HG02623 (cell line): ENCODE data around the gene LRRIQ1.
"Not testable (repeated sequence)": the region's sequence is repeated elsewhere in the genome, so short reads cannot be mapped to it uniquely, and the experiment has no call there.

ENCODE experiments used
- ATAC-seq: cut with Tn5 transposase; IDR thresholded peaks from one replicate; pipeline ENCODE4 v1.9.1; 2021; ENCODE audit warnings: moderate library complexity; ENCODE audit not compliant: unreplicated experiment

The LRRIQ1 gene, protein sequence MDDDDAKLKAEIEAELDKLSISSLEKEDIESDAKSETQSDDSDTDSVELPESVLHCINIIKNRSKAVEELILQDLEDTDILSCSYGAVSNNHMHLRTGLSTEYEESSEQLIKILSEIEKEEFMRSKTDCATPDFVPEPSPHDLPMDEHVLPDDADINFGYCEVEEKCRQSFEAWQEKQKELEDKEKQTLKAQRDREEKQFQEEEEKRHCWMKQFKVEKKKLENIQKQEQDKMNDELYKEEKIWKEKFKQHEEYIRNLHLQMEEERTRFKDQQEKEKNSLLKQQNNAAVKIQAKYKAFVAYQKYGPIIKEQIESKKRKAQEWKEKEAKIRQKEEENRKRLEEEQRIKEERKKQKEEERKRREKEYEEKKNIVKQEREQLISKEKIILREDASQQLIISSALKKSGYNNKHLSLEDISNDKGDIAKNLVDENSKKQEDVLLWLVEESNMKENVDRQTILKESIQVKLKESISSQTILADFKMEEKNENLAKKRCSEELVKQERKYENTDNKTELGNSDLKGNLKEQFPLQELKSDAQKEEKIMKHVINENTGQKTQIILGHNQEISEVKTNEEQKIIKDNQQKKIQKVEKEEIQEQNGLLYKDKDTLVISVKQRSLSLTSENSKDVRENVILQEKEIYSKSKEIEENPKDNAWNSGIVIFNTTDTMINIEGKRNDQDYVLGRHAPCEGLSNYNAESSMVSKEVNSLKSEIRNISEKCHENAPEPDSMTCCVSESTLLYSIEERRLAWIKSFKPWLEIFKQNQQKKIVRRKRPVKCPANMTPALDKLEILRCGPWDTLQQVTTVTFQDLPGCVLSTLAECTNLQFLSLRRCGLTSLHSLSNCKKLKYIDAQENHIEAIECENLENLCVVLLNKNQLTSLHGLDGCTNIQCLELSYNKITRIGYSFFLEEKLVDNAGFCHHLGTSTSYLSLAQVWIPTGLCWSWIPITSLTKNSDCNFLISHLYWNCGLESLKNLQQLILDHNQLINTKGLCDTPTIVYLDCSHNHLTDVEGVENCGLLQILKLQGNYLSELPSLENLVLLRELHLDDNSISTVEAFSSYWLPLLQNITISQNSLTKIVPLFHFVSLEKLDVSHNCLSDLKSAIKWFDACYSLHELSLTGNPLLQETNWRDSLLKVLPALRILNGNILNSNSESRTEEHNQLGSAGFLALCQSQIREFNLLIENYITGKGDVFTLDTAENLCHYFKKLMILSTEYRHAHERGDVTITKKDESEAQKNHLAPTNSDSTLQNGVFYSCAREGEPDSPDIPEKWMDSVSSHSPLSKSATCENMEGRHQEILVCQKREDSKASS (N-terminal part only)

DNA sequence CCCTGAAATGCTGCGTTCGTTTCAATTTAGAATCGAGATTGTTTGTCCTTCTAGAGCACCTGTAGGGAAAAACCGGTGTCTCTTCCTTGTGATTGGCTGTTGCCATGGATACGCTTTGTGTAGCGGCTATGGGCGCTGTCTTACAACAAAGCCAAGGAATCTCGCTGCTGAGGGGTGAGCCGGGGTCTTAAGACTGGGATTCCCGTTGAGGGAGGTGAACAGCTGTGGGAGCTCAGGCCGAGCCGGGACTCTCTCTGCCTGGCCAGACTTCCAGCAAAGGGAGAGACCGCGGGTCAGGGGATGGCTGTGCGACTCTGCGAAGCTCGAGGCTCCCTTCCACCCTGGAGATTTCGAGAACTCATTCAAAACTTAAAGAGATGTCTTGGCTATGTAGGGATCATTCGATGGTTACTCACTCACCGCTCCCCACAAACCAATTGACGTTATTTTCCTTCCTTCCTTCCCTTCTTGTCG lies at the start of gene LRRIQ1, which contains the start of gene TSPAN19:
TSS of gene LRRIQ1 (plus strand) at position 118 of the 474 bp plus-strand sequence. CDS start 1,826 bp downstream, outside the sequence.
TSS of gene TSPAN19 (minus strand) at position 44 of the 474 bp plus-strand sequence. CDS start 6,331 bp downstream, outside the sequence.
- peak; percentile 99 for ATAC-seq

DNA sequence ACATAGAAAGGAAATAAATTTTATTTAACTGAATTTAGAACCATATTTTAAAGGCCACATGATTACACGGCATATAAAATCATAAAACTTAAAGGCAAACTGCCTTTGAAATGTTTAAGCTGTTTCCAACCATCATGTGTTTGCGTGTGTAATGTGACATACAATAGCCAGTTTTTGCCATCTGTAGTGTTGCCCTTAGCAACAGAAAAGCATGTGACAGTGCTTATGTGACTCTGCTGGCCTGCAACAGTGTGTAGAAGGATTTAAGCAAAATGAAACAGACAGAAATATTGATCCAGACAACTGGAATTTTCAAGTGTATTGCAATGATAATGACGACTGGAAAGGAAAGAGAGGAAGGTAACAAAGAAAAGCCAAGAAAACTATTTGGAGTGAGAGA lies 49.6 kb upstream of the LRRIQ1 start:
- no peak for ATAC-seq

DNA sequence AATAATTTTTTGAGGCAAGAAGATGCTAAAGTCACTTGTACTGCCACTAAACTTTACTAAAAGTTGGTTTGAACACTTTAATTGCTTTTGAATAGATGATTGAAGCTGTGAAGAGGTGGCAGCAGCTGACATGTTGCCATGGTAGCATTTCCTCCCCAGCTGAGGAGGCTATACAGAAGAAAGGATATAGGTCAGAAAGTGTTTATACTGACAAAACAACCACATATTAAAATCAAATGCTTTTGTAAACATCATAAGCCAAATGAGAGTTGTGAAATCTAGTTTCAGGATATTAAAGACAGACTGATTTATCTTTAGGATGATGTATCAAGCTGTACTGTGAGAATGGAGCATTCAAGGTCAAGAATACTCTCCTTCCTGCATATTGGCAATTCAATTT lies 41.7 kb upstream of the LRRIQ1 start:
- no peak for ATAC-seq

DNA sequence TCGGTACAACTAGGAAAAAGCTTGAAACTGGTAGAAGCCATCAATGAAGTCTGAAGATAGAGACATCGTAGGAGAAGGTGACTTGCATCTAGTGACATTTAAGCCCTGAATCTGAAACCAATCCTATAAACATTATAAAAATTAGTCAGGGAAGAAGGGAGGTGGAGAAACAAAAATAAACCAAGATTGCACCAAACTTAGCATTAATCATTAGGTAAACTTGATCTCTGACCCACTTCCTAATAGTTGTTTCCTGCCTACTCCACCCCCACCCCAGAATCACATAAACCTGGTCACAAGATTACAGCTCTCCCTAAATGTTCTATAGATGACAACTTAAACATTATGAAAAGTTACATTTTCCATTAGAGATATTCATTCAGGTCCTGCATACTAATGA lies 40.5 kb upstream of the LRRIQ1 start:
- ATAC-seq: no peak

DNA sequence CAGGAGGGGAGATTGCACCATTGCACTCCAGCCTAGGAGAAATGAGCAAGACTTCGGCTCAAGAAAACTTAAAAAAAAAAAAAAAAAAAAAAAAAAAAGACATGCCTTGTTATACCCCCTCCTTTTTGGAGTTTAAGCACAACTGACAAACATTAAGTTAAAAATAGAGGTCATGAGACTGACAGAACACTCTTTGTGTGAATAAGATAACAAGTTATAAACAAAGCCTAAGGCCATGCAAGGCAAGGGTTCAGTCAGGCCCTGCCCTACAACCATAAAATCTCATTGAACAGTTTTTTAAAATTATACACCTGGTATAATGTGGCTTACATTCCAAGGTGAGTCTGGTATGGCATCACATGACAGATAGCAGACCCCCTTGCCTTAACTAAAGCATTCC lies 39.4 kb upstream of the LRRIQ1 start:
- ATAC-seq: no peak

DNA sequence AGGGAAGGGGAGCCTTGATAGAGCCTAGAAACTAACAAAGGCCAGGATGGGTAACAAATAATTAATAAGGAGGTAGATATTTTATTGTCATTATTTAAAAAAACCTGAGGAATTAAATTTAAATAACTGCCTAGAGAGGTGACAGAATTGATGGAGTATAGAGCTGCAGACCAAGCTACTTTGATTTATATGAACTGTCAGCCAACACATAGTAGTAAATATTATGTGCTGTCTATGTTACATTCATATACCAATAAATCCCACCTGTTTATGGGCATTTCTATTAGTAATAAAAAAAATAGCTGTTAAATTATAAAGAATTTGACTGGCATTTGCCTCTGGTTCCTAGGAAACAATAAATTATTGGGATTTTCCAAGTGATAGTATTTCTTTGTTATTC lies 37.8 kb upstream of the LRRIQ1 start:
- no peak for ATAC-seq

DNA sequence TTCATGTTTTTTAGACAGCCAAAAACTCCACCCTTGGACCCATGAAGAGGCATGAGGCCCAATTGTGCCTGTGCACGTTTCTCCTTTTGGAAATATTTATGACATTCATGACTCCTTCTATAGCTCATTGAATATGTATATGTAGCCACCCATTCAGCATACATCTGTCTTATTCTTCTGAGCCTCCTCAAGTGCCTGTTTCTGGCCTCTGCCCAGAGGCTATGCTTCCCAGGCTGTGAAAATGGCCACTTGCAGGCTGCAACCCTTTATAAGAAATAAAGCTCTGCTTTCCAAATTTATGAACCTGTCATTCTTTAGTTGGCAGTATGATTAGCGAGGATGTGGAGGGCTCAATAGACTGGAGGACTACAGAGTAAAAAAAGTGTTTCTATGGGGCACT lies 35.4 kb upstream of the LRRIQ1 start:
- no peak for ATAC-seq

DNA sequence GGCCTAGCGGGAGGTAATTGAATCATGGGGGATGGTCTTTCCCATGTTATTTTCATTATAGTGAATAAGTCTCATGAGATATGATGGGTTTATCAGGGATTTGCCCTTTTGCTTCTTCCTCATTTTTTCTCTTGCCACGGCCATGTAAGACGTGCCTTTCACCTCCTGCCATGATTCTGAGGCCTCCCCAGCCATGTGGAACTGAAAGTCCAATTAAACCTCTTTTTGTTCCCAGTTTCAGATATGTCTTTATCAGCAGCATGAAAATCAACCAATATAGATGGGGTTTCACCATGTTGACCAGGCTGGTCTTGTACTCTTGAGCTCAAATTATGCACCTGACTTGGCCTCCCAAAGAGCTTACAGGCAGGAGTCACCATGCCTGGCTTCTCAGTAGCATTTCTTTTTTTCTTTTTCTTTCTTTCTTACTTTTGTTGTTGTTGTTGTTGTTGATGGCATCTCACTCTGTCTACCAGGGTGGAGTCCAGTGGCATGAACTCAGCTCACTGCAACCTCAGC lies 33.3 kb upstream of the LRRIQ1 start:
- ATAC-seq: no peak

DNA sequence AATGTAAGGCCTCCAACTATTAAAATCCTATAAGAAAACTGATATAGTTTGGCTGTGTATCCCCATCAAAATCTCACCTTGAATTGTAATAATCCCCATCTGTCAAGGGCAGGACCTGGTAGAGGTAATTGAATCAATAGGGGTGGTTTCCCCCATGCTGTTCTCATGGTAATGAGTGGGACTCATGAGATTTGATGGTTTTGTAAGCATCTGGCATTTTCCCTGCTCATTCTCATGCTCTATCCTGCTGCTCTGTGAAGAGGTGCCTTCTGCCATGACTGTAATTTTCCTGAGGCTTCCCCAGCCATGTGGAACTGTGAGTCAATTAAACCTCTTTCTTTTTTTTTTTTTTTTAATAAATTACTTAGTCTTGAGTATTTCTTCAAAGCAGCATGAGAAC lies 31.9 kb upstream of the LRRIQ1 start:
- no peak for ATAC-seq

DNA sequence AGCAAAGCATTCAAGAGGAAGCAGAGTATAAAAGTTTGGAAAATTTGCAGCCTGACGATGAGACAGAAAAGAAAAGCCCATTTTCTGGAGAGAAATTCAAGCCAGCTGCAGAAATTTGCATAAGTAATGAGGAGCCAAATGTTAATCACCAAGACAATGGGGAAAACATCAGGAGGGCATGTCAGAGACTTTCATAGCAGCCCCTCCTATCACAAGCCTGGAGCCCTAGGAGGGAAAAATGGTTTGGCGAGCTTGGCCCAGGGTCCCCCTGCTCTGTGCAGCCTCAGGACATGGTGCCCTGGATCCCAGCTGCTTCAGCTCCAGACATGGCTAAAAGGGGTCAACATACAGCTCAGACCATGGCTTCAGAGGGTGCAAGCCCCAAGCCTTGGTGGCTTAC lies 31.1 kb upstream of the LRRIQ1 start:
- not testable (repeated sequence) for ATAC-seq

DNA sequence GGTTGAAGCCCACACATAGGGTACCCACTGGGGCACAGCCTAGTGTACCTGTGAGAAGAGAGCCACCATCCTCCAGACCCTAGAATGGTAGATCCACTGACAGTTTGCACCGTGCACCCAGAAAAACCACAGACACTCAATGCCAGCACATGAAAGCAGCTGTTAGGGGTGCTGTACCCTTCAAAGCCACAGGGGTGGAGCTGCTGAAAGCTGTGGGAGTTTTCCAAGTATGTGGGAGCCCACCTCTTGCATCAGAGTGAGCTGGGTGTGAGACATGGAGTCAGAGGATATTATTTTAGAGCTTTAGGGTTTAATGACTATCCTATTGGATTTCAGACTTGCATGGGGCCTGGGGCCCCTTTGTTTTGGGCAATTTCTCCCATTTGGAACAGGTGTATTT lies 30.5 kb upstream of the LRRIQ1 start:
- no peak for ATAC-seq

DNA sequence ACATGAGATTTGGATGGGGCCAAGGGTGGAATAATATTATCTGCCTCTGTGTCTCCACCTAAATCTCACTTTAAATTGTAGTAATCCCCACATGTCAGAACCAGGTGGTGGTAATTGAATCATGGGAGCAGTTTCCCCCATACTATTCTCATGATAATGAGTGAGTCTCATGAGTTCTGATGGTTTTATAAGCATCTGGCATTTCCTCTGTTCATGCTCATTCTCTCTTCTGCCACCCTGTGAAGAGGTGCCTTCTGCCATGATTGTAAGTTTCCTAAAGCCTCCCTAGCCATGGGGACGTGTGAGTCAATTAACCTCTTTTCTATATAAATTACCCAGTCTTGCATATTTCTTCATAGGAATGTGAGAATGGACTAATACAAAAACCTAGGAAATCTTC lies 29.9 kb upstream of the LRRIQ1 start:
- no peak for ATAC-seq

DNA sequence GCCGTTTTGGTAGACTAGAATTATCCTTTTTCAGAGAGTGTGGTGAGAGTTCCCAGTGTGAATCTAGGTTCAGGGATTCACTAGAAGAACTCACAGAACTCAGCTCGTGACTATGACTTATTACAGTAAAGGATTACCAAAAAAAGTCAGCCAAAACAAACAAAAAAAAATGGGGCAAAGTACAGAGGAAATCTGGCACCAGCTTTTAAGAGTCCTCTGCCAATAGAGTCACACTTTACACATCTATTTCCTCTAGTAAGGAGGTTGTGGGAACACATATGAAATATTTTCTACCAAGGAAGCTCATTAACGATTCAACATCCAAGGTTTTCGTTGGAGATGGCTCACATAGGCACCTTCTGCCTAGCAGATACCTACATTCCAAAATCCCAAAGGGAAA lies 28.3 kb upstream of the LRRIQ1 start:
- ATAC-seq: no peak

DNA sequence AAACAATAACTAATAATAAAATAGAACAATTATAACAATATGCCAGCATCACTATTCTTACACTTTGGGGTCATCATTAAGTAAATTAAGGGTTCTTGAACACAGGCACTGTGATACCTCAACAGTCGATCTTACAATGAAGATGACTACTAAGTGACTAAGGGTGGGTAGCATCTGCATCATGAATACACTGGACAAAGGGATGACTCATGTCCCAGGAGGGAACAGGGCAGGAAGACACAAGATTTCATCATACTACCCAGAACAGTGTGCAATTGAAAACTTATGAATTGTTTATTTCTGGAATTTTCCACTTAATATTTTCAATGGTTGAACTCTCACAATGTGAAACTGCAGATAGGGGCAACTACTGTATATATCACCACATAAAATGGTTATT lies 19.7 kb upstream of the LRRIQ1 start:
- no peak for ATAC-seq

DNA sequence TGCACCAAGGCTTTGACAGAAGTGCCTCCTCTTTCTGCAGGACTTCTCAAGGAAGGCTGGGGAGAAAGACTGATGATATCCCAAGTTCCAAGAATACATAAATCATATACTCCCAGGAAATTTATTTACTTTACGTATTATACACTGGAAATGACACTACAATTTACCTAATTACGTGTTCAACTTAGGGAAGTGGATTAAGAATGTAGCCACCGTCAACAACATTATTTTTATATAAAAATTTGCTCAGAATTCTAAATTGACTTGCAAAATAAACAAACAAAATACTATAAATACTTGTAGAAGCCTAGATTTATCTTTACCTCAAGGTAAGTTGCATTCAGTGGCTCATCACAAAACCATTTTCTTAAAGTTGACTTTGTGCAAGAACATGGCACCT lies 19.0 kb upstream of the LRRIQ1 start:
- ATAC-seq: no peak

DNA sequence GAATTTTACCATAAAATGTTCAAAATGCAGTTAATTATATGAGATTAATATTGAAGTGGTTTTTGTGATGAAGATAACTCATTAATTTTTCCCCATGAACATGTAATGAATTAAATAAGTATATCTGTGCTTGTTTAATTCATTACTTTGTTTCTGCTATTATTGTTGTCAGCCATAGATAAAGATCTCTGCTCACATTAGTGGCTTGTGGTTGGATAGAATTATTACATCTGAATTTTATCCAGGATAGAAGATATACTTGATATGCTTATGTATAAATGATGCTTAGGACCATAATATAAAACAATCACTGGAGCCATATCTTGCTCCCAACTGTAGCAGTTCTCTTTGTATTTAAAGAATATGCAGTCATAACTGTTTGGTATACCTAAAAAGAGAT lies 18.5 kb upstream of the LRRIQ1 start:
- no peak for ATAC-seq

DNA sequence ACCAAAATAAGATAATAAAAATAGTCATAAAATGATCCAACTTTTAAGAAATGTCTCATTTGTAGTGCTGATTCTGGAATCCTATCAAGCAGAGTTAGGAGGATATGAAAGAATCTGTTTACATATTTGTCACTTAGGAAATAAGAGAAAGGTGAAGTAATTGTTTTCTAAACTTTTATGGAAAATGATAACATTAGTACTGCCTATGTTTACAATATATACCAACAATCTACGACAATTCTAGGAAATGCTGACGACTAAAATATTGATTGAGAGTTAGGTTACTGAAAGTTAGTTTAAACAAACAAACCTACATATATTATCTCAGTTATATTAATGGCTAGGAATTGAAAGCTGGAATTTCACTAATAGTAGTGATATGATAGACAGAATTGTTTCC lies 18.1 kb upstream of the LRRIQ1 start:
- ATAC-seq: no peak

DNA sequence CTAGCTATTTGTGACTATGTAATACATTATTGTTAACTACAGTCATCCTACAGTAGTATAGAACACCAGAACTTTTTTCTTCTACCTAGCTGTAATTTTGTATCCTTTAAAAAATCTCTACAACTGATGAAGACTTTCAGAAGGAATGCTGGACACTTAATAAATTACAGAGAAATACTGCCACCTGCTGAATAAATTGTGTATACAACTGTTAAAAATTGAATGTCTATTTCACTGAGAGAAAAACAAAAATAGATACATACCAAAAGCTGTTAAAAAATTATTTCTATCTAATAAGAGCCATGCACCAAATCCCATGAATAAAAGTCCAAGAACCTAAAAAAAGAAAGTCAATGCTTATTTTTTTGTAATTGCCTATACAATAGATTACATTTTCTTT lies 6.7 kb upstream of the LRRIQ1 start:
- ATAC-seq: no peak

DNA sequence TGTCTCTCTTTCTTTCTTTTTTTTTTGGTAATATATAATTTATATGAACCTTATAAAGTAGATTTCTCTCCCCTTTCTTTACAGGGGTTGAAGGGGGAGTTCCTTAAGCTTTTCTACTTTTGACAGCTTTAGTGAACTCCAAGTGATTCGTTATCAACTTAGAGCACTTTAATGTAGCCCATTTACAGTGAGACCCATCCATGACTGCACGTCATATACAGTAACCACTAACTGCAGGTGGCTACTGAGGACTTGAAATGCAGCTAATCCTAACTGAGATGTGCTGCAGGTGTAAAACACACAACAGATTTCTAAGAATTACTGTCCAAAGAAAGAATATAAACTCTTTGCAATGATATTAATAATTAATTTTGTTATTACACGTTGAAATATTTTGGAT lies 582 bp downstream of the LRRIQ1 start:
- no peak for ATAC-seq

DNA sequence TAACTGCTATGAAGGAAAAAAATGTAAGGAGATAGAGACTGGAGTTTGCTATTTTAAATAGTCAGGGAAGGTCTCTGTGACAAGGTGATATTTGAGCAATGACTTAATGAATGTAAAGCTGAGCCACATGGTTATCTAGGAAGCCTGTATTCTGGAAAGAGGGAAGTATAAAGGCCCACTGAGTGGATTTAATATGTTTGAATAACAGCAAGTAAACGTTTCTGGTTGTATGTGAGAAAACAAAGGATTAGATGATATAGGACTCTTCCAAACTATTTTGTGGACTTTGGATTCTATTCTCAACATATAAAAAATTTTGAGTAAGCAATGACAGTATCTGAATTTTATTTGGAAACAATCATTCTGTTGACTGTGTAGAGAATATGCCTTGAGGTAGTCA lies 5.2 kb downstream of the LRRIQ1 start:
- no peak for ATAC-seq

DNA sequence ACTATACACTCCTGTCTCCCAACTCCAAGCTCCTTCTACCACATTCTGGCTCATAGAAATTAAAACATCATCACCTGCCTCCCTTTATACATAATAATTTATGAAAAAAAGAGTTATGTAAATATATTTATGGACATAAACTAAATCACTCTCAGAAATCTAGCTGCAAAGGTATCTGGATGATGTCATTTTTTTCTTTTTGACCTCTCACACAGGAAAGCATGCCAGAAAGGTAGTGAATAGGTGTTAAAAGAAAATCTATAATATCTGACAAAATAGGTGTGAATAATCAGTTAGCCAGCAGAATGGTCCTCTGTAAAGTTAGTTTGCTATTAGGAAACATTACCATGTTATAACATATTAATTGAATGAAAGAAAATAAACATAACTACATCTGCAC lies 7.7 kb downstream of the LRRIQ1 start:
- ATAC-seq: no peak
